OCI-LY1 (cell line): ENCODE results near the gene AP2B1.

Source experiments
- EZH2 ChIP-seq: fragments of 200-600 bp; sonication (generic), shearing (Covaris generic); IDR thresholded peaks from 2 replicates; pipeline ENCODE4 v1.8.0; 2017; ENCODE audit warnings: borderline replicate concordance, mixed run types, mild to moderate bottlenecking, antibody characterized with exemption, low read length, moderate library complexity, mixed read lengths
- TF ChIP-seq, protein P1 (sequence below): fragments of 200-600 bp; sonication (generic), shearing (Covaris generic); IDR thresholded peaks from 2 replicates; pipeline ENCODE4 v1.5.1; 2017; ENCODE audit warnings: mild to moderate bottlenecking, antibody characterized with exemption, low read length, moderate library complexity, mixed read lengths

DNA sequence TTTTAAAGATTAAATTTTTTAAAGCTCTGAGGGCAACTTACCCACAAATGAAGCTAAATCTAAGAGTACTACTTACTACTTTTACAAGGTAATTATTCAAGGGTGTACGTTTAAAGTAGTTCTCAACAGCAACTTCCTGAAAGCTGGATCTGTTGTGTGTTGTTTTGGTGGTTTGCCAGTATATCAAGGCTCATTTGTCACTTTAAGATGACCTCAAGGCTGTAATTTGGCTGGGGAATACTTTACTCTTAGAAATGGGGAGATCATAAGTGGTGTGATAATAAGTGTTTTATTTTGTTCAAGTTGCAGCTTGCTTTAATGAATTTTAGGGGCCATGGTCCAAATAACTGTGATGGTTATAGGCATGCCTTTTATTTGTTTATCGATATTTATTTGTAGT is 30.4 kb downstream of the AP2B1 start:
- TF ChIP-seq, protein P1, sequence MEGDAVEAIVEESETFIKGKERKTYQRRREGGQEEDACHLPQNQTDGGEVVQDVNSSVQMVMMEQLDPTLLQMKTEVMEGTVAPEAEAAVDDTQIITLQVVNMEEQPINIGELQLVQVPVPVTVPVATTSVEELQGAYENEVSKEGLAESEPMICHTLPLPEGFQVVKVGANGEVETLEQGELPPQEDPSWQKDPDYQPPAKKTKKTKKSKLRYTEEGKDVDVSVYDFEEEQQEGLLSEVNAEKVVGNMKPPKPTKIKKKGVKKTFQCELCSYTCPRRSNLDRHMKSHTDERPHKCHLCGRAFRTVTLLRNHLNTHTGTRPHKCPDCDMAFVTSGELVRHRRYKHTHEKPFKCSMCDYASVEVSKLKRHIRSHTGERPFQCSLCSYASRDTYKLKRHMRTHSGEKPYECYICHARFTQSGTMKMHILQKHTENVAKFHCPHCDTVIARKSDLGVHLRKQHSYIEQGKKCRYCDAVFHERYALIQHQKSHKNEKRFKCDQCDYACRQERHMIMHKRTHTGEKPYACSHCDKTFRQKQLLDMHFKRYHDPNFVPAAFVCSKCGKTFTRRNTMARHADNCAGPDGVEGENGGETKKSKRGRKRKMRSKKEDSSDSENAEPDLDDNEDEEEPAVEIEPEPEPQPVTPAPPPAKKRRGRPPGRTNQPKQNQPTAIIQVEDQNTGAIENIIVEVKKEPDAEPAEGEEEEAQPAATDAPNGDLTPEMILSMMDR, result no peak
- no peak for TF ChIP-seq EZH2
